ENCODE measurements around the gene VPS9D1.
"Not testable (repeated sequence)": the region's sequence is repeated elsewhere in the genome, so short reads cannot be mapped to it uniquely, and the experiment has no call there.

VPS9D1 gene

DNA sequence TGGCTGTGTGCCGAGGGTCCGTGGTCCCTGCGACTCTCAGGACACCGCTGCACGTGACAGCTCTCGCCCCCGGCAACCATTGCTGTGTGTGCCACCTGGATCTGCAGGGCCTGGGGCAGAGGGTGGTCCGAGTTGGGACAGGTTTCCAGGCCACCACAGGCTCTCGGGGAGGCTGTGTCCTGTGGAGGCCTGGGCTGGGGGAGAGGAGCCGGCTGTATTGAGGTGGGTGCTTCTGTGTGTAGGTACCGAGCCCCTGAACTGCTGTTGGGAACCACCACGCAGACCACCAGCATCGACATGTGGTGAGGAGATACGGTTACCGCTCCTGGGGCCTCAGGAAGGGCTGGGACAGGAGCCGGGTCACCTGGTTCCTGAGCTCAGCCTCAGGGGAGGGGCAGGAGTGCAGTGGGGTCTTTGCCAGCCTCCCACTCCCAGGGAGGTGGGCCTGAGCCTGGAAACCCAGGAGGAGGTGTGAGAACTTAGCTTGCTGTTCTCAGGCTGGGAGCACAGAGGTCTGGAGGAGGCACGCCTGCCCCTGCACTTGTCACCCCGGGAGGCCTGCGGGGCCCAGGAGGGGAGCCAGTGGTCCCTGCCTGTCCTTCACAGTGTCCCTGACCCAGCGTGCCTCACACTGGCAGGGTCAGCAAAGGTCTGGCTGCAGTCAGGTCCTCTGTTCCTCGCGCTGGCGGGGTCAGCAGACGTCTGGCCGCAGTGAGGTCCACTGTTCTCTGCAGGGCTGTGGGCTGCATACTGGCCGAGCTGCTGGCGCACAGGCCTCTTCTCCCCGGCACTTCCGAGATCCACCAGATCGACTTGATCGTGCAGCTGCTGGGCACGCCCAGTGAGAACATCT, 26.5 kb downstream of the VPS9D1 start:
- H3K27ac ChIP-seq, result no peak overlapping the region
- TF ChIP-seq CTCF (IDR thresholded peaks at IDR 0.05; ENCODE audit: low read depth, low read length), result no peak
- H3K36me3 ChIP-seq, result peaks cover 8% of the 10 kb centered on the region; the same call in 1 of the 2 replicates

GRCh38 chr16:89693289-89693731, 27.4 kb downstream of the VPS9D1 start:
- Histone ChIP-seq H3K36me3 (peaks cover 8% of the 10 kb centered on the region; the same call in 1 of the 2 replicates), H3K4me3 (ENCODE audit: low read depth, low read length) (no peak overlapping the region), H3K27me3 (ENCODE audit: insufficient read depth, low read depth, severe bottlenecking) (no peaks in the 10 kb centered on the region), H3K9me3 (ENCODE audit: severe bottlenecking) (no peaks in the 10 kb centered on the region), H3K27ac (no peak overlapping the region)
- no peak for TF ChIP-seq CTCF (IDR thresholded peaks at IDR 0.05; ENCODE audit: low read depth, low read length)
- no peak for DNase-seq

More for the DNA sequence above, 26.5 kb downstream of the VPS9D1 start:
- Histone ChIP-seq H3K9me3 (ENCODE audit: severe bottlenecking) (no peaks in the 10 kb centered on the region), H3K4me3 (ENCODE audit: low read depth, low read length) (no peak overlapping the region), H3K27me3 (ENCODE audit: insufficient read depth, low read depth, severe bottlenecking) (no peaks in the 10 kb centered on the region)
- DNase-seq, result no peak

- no peak overlapping the region for H3K4me3 ChIP-seq (ENCODE audit: low read depth, low read length)
- no peak for TF ChIP-seq CTCF (IDR thresholded peaks at IDR 0.05; ENCODE audit: low read depth, low read length)
- no peaks in the 10 kb centered on the region for H3K27me3 ChIP-seq (ENCODE audit: insufficient read depth, low read depth, severe bottlenecking)
- DNase-seq, result no peak
- no peaks in the 10 kb centered on the region for H3K9me3 ChIP-seq (ENCODE audit: severe bottlenecking)
- peaks cover 8% of the 10 kb centered on the region; the same call in 1 of the 2 replicates for H3K36me3 ChIP-seq
- no peak overlapping the region for H3K27ac ChIP-seq
Measured at GRCh38 chr16:89691986-89692569, 28.6 kb downstream of the VPS9D1 start.

- DNase-seq, result no peak
- TF ChIP-seq CTCF (IDR thresholded peaks at IDR 0.05; ENCODE audit: low read depth, low read length), result no peak
- Histone ChIP-seq H3K36me3 (peaks cover 8% of the 10 kb centered on the region; the same call in 1 of the 2 replicates), H3K9me3 (ENCODE audit: severe bottlenecking) (no peaks in the 10 kb centered on the region), H3K27me3 (ENCODE audit: insufficient read depth, low read depth, severe bottlenecking) (no peaks in the 10 kb centered on the region), H3K4me3 (ENCODE audit: low read depth, low read length) (no peak overlapping the region), H3K27ac (no peak overlapping the region)
Measured at GRCh38 chr16:89691231-89691985, 29.3 kb downstream of the VPS9D1 start.

DNA sequence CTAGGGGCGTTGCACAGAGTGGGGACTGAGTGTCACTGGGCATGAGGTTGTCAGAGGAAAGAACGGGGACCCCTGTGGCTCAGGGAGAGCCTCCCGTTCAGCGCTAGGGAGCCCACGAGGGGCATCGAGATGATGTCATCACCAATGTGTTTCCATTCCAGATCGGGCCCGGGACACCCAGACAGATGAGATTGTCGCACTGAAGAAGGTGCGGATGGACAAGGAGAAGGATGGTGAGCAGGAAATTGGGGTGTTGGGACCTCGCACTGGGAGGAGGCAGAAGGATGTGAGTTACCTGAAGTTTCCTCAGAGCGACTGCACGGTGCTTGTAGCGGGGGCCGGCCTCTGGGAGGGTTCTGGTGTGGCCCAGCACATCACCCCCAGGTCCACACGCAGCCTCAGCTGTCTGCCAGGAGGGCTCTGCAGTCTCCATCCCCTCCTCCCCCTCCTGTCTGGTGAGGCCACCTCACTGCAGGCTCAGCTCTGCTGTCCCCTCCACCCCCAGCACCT, 30.3 kb downstream of the VPS9D1 start:
- Histone ChIP-seq H3K36me3 (peaks cover 8% of the 10 kb centered on the region; the same call in 1 of the 2 replicates), H3K27me3 (ENCODE audit: insufficient read depth, low read depth, severe bottlenecking) (no peaks in the 10 kb centered on the region), H3K9me3 (ENCODE audit: severe bottlenecking) (no peaks in the 10 kb centered on the region), H3K4me3 (ENCODE audit: low read depth, low read length) (no peak overlapping the region), H3K27ac (no peak overlapping the region)
- DNase-seq, result no peak
- no peak for TF ChIP-seq CTCF (IDR thresholded peaks at IDR 0.05; ENCODE audit: low read depth, low read length)

DNA sequence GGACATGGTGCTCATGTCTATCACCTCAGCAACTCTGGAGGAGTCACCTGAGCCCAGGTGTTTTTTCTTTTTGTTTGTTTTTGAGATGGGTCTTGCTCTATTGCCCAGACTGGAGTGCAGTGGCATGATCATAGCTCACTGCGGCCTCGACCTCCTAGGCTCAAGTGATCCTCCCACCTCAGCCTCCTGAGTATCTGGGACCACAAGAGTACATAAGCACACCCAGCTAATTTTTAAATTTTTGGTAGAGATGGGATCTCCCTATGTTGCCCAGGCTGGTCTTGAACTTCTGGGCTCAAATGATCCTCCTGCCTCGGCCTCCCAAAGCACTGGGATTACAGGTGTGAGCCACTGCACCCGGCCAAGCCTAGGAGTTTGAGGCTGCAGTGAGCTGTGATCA, 31.1 kb downstream of the VPS9D1 start:
- H3K36me3 ChIP-seq; DNase-seq; H3K9me3 ChIP-seq (ENCODE audit: severe bottlenecking); H3K27ac ChIP-seq; H3K4me3 ChIP-seq (ENCODE audit: low read depth, low read length); H3K27me3 ChIP-seq (ENCODE audit: insufficient read depth, low read depth, severe bottlenecking): not testable (repeated sequence)

Measured in WERI-Rb-1 (cell line).